Amniotic stem cell (primary cell): ENCODE data around the gene CNTNAP5.
A peak's percentile ranks its signal among the peaks of the same experiment; 100 is the strongest.

Experiments used
- DNase-seq: peaks from one replicate; lab custom pipeline; 2025; lab: John Stamatoyannopoulos, UW

Gene CNTNAP5

DNA sequence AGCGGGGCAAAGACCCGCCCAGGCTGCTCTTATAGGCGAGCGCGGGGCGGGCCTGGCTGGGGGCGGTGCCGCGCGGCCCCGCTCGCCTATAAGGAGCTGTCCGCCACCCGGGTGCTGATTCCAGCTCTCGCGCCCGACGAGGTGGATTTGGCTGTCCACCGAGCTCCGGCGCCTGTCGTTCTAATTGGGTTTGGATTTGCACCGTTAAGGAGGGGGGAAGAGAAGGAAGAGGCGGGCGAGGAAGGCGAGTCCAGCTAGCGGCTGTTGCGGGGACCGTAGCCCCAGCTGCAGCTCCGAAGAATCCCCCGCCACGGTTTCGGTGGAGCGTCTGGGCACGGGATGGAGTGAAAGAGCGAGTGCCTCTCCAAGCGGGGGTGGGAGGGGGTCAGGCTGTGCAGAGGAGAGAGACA, at the start of gene CNTNAP5:
CNTNAP5 (plus strand) TSS at position 117 of the 410 bp plus-strand sequence. CDS start 364 bp downstream, outside the sequence.
- DNase-seq = no peak

- DNase-seq = no peak
Measured at GRCh38 chr2:123976054-123976648, 48.9 kb upstream of the CNTNAP5 start.

GRCh38 chr2:123993728-123994323, 31.3 kb upstream of the CNTNAP5 start:
- DNase-seq = no peak

GRCh38 chr2:123999681-124000080, 25.4 kb upstream of the CNTNAP5 start:
- DNase-seq = no peak

- DNase-seq = no peak
Measured at GRCh38 chr2:124001696-124002430, 23.2 kb upstream of the CNTNAP5 start.

DNA sequence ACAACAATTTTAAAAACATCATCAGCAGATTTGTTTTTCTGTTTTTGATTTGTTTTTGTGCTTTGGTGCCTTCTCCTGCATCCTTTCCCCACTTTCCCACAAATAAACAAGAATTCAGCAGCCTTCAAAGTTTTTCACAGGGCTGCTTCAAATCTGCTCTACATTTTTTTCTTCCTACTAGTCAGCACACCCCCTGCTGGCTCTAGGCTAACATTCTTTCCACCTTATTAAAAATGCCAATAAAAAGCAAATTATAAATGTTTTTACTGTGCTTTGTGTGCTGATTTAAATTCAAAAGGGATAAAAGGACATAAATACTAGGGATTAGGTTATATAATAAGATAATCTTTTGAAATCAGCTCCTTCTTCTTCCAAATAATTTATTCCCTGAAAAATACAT, 6.2 kb upstream of the CNTNAP5 start:
- no peak for DNase-seq

DNA sequence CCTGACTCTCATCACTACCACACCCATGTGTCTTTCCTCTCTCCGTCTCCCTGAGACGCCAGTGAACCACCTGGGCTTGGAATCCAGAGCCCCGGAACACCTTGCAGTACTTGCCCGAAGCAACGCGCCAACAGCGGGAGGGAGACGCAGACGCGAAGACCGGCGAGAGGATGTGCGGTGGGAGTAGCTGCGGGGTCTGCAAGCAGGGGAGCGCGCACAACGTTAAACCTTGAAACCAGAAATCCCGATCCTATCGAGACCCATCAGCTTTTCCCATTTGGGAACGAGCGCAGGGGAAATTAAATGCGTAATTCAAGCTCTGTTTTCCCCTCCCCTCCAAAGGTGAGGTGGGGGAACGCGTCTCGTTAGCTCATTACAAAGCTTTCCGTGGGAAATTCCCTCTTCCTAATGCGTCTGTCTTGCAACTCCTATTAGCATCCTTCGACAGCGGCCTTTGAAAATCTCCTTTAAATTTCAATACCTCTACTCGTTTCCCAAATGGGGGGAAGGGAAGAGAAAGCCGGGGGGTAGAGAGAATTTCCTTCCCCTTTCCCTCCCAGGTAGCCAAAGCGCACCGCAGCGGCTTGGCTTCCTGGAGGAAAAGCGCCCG, 421 bp upstream of the CNTNAP5 start:
- no peak for DNase-seq

- no peak for DNase-seq
Measured at GRCh38 chr2:124025891-124026434, 876 bp downstream of the CNTNAP5 start.

DNA sequence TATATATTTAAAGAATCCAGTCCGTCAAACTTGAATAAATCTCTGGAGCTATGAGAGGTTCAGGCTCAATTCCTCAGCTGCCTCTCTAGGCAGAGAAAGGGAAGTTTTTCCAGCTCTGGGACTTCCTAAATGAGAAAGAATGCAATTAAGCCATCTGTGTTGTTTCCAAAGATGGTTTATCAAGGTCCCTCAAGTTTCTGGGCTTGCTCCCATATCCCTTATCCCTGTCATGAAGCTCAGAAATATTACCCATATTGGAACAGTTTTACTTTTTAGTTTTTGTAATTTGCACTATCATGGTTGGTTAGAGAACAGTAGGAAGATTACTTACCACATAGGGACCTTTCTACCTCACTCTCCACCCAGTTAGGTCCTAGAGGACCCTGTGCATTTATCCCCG, 1.4 kb downstream of the CNTNAP5 start:
- no peak for DNase-seq

DNA sequence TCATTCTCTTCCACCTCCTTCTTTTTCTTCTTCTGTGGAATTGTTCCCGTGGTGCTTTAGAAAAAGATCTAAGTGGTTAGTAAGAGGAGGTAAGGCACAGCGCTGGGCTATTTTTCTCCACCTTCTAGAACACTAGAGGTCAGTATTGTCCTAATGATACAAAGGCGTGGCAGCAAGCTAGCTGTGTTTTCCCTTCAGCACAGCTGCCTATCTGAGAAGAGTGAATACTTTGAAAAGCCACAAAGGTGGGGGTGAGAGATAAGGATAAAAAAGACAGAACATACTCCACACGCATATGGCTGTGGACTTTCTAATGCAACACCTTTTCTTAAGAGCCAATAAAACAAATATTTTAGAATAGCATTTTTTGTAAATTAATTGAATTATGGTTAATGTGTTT, 2.1 kb downstream of the CNTNAP5 start:
- DNase-seq = peak; percentile 1

- no peak for DNase-seq
Measured at GRCh38 chr2:124032799-124033198, 7.7 kb downstream of the CNTNAP5 start.

GRCh38 chr2:124034265-124034664, 9.2 kb downstream of the CNTNAP5 start:
- no peak for DNase-seq

DNA sequence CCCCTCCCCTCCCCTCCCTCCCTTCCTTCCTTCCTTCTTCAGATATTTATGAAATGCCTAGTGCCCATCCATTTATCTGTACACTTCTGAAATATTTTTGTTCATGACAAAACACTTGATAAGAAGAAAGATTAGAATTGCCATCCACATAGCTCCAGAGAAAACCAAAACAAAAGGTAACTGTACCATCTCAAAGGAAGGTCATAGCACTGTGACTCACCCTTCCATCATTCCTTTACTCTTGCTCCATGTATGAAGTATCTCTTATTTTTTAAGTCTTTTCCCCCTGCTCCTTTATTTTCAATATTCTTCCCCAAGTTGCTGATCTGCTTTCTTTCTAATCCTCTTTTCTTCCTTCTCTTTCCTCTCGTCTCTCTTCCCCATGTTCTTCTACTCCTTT, 9.9 kb downstream of the CNTNAP5 start:
- no peak for DNase-seq

GRCh38 chr2:124039032-124039431, 13.9 kb downstream of the CNTNAP5 start:
- no peak for DNase-seq

- no peak for DNase-seq
Measured at GRCh38 chr2:124039762-124040291, 14.7 kb downstream of the CNTNAP5 start.

GRCh38 chr2:124045894-124046293, 20.8 kb downstream of the CNTNAP5 start:
- no peak for DNase-seq

- DNase-seq = no peak
Measured at GRCh38 chr2:124046332-124046731, 21.2 kb downstream of the CNTNAP5 start.

- DNase-seq = no peak
Measured at GRCh38 chr2:124048102-124048501, 23.0 kb downstream of the CNTNAP5 start.

- DNase-seq = no peak
Measured at GRCh38 chr2:124048664-124049063, 23.6 kb downstream of the CNTNAP5 start.

GRCh38 chr2:124049136-124049535, 24.0 kb downstream of the CNTNAP5 start:
- no peak for DNase-seq

GRCh38 chr2:124050833-124051497, 25.9 kb downstream of the CNTNAP5 start:
- no peak for DNase-seq

GRCh38 chr2:124053796-124054195, 28.7 kb downstream of the CNTNAP5 start:
- DNase-seq = no peak
